Mesothelial cell of epicardium (in vitro differentiated cells): Measurements from ENCODE around the gene ANKS1B. TPM values are rescaled to one million over a fixed set of nuclear protein-coding genes. Genes with fewer than 3 reads are reported as not detected.
"Not testable (repeated sequence)": the region's sequence is repeated elsewhere in the genome, so short reads cannot be mapped to it uniquely, and the experiment has no call there.

Experiments used
- DNase-seq, 2 experiments: peaks; one replicate each; pipeline ENCODE4 v3.0.0; 2021; ENCODE audit warnings: low spot score in 2 of 2; ENCODE audit not compliant: unreplicated experiment in 2 of 2
- H3K27ac Mint-ChIP-seq: 2 replicates; pipeline ENCODE4 v1.8.0; 2021; ENCODE audit warnings: mixed read lengths
- H3K27me3 Mint-ChIP-seq: 2 replicates; pipeline ENCODE4 v1.8.0; 2021; ENCODE audit warnings: low read depth, mixed read lengths
- H3K36me3 Mint-ChIP-seq: 2 replicates; pipeline ENCODE4 v1.8.0; 2021; ENCODE audit warnings: mixed read lengths
- H3K4me1 Mint-ChIP-seq: 2 replicates; pipeline ENCODE4 v1.8.0; 2021; ENCODE audit warnings: mixed read lengths
- H3K4me3 Mint-ChIP-seq: 2 replicates; pipeline ENCODE4 v1.8.0; 2021; ENCODE audit warnings: mild to moderate bottlenecking, moderate library complexity, mixed read lengths
- H3K9me3 Mint-ChIP-seq: 2 replicates; pipeline ENCODE4 v1.8.0; 2021; ENCODE audit warnings: mixed read lengths
- total RNA-seq: library from RNA; stranded (reverse); gene quantifications from 3 replicates; pipeline ENCODE4 v1.2.1, GENCODE V29; 2021
- TF ChIP-seq, protein P1 (sequence below): fragments of 200-600 bp; sonication (generic); IDR thresholded peaks from one replicate; pipeline ENCODE4 v1.5.0; 2021; ENCODE audit warnings: antibody characterized with exemption; ENCODE audit not compliant: unreplicated experiment

Gene ANKS1B
- total RNA-seq, 1 donor from 2014 or later = 8.8 TPM

GRCh38 chr12:99809909-99810308, 174.8 kb downstream of the ANKS1B start:
- Mint-ChIP-seq H3K36me3 (no peaks in the 10 kb centered on the region), H3K9me3 (no peaks in the 10 kb centered on the region), H3K4me3 (no peak overlapping the region), H3K4me1 (peaks cover 5% of the 10 kb centered on the region), H3K27me3 (peaks cover 3% of the 10 kb centered on the region), H3K27ac (no peak overlapping the region)
- DNase-seq = no peak
- TF ChIP-seq, protein P1, sequence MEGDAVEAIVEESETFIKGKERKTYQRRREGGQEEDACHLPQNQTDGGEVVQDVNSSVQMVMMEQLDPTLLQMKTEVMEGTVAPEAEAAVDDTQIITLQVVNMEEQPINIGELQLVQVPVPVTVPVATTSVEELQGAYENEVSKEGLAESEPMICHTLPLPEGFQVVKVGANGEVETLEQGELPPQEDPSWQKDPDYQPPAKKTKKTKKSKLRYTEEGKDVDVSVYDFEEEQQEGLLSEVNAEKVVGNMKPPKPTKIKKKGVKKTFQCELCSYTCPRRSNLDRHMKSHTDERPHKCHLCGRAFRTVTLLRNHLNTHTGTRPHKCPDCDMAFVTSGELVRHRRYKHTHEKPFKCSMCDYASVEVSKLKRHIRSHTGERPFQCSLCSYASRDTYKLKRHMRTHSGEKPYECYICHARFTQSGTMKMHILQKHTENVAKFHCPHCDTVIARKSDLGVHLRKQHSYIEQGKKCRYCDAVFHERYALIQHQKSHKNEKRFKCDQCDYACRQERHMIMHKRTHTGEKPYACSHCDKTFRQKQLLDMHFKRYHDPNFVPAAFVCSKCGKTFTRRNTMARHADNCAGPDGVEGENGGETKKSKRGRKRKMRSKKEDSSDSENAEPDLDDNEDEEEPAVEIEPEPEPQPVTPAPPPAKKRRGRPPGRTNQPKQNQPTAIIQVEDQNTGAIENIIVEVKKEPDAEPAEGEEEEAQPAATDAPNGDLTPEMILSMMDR = no peak

DNA sequence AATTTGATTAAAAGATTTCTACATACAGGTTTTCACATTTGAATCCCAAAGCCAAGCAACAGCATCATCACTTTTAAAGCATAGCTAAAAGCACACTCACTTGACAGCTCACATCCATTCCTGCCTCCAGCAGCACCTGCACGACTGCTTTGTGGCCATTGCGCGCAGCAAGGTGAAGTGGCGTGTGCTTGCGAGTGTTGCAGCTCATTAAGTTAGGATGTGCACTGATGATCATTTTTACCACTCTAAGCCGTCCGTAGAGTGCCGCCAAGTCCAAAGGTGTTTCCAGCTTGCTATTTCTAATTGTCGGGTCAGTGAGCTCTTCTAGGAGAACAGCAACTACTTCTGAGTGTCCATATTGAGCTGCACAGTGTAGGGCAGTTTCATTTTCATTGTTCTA, 178.4 kb downstream of the ANKS1B start:
- TF ChIP-seq, protein P1 = no peak
- no peak overlapping the region for H3K4me3 Mint-ChIP-seq

GRCh38 chr12:99804715-99805114, 180.0 kb downstream of the ANKS1B start:
- no peaks in the 10 kb centered on the region for H3K27me3 Mint-ChIP-seq
- DNase-seq = no peak
- TF ChIP-seq, protein P1 = no peak
- H3K4me1 Mint-ChIP-seq = no peaks in the 10 kb centered on the region
- H3K9me3 Mint-ChIP-seq = no peaks in the 10 kb centered on the region
- no peaks in the 10 kb centered on the region for H3K36me3 Mint-ChIP-seq
- H3K4me3 Mint-ChIP-seq = no peak overlapping the region
- no peak overlapping the region for H3K27ac Mint-ChIP-seq

More for the DNA sequence above, 178.4 kb downstream of the ANKS1B start:
- Mint-ChIP-seq H3K27me3 (no peaks in the 10 kb centered on the region), H3K4me1 (peaks cover 5% of the 10 kb centered on the region), H3K9me3 (no peaks in the 10 kb centered on the region), H3K36me3 (no peaks in the 10 kb centered on the region), H3K27ac (no peak overlapping the region)
- no peak for DNase-seq

GRCh38 chr12:99800605-99801004, 184.1 kb downstream of the ANKS1B start:
- no peak for DNase-seq
- H3K27ac Mint-ChIP-seq = no peak overlapping the region
- H3K9me3 Mint-ChIP-seq = no peaks in the 10 kb centered on the region
- TF ChIP-seq, protein P1 = no peak
- H3K4me1 Mint-ChIP-seq = no peaks in the 10 kb centered on the region
- H3K27me3 Mint-ChIP-seq = no peaks in the 10 kb centered on the region
- H3K36me3 Mint-ChIP-seq = no peaks in the 10 kb centered on the region
- no peak overlapping the region for H3K4me3 Mint-ChIP-seq

GRCh38 chr12:99797931-99798330, 186.8 kb downstream of the ANKS1B start:
- not testable (repeated sequence) for H3K9me3 Mint-ChIP-seq, H3K27ac Mint-ChIP-seq, H3K27me3 Mint-ChIP-seq, DNase-seq, H3K4me3 Mint-ChIP-seq, H3K4me1 Mint-ChIP-seq, H3K36me3 Mint-ChIP-seq

DNA sequence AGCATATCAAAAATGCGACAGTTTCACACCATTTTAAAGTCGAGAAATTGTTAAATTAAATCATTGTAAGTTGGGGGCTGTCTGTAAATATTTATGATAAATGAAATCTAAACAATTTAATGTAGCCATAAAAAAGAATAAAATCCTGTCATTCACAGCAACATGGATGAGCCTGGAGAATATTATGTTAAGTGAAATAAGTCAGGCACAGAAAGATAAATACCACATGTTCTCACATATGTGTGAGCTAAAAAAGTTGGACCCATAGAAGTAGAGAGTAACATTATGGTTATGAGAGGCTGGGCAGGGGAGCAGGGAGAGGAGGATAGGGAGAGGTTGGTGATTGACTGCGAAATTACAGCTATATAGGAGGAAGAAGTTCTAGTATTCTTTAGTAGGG, 201.3 kb downstream of the ANKS1B start:
- H3K4me1 Mint-ChIP-seq = peaks cover 8% of the 10 kb centered on the region
- no peaks in the 10 kb centered on the region for H3K27me3 Mint-ChIP-seq
- no peak for DNase-seq
- no peak overlapping the region for H3K4me3 Mint-ChIP-seq
- TF ChIP-seq, protein P1 = no peak
- no peak overlapping the region for H3K27ac Mint-ChIP-seq
- no peaks in the 10 kb centered on the region for H3K36me3 Mint-ChIP-seq
- peaks cover 5% of the 10 kb centered on the region for H3K9me3 Mint-ChIP-seq
